Heart left ventricle (tissue), 13 donors: ENCODE data around the gene C6orf52.

ENCODE experiments used
- POLR2A ChIP-seq, 2 donors: fragments of 450-650 bp; IDR thresholded peaks; one replicate each; pipeline ENCODE4 v1.6.1; 2017; ENCODE audit warnings: antibody characterized with exemption in 2 of 2, mild to moderate bottlenecking in 2 of 2, moderate library complexity in 2 of 2
- TF ChIP-seq, protein P1 (sequence below), 12 donors: fragments of 200-600 bp; sonication (generic) in 4 of 12; IDR thresholded peaks; one replicate each; pipeline versions ENCODE4 v1.5.0 to v1.8.0; 2018 to 2022; ENCODE audit warnings: antibody characterized with exemption in 12 of 12, mild to moderate bottlenecking in 5 of 12
- donor health status: ischemic (EF 13 %, LVEDD 7.1; RV severe dilation, severe dysfunction).
- donor health status: DM: no; HTN: yes; CAD: no.
- donor health status: DM: no; HTN: no; CAD: no.
- donor health status: ischemic (EF 25% LVEDD 6.9; RV normal size, moderate dysfunction).
- donor health status: ischemic (EF 25% LVEDD 5.7; RV mildly dilated, moderate dysfunction).
- donor health status: ischemic (EF 35%, LVEDD 5.7; RV mildly dilated, moderate dysfunction).
- donor health status: nonischemic (EF 11% LVEDD 7.7; RV severe dilation, severe dysfunction).
- donor health status: DM: yes; HTN: yes; CAD: no.
- donor health status: PGD.
- donor health status: ischemic (EF 29% LVEDD 5.4; RV normal size, mild dysfunction).
- donor health status: nonischemic (EF 23%, LVEDD 6.1; RV moderate dilation, normal function).

DNA sequence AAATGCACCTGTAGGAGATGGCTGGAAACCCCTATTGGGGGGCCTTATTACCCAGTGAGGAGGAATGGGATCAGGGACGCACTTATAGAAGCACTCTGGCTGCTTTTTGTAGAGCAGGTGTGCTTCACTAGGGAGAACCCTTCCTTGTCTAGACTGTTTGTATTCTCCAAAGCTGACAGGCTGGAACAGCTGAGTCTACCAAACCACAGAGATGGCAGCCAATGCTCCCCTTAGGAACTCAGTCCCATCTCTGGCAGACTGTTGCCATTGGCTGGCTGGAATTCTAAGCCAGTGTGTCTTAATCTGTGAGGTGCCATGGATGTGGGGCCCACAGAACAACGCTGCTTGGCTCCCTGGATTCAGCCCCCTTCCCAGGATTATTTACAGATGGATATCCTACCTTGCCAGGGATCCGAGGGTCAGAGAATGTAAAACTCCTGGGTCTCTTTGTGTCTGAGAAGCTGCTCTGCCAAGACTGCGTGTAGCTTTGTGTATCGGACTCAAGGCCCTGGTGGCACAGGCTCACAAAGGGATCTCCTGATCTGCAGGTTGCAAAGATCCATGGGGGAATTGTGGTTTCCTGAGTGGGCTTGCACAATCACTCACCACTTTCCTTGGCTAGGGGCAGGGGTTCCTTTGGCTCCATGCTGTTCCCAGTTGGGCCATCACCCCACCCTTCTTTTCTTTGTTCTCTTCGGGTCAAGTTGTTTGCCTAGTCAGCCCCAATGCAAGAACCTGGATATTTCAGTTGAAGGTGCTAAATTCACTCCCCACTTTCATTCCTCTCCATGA, 26.1 kb downstream of the C6orf52 start:
- no peak for TF ChIP-seq POLR2A (IDR thresholded peaks at IDR 0.05)
- TF ChIP-seq, protein P1, sequence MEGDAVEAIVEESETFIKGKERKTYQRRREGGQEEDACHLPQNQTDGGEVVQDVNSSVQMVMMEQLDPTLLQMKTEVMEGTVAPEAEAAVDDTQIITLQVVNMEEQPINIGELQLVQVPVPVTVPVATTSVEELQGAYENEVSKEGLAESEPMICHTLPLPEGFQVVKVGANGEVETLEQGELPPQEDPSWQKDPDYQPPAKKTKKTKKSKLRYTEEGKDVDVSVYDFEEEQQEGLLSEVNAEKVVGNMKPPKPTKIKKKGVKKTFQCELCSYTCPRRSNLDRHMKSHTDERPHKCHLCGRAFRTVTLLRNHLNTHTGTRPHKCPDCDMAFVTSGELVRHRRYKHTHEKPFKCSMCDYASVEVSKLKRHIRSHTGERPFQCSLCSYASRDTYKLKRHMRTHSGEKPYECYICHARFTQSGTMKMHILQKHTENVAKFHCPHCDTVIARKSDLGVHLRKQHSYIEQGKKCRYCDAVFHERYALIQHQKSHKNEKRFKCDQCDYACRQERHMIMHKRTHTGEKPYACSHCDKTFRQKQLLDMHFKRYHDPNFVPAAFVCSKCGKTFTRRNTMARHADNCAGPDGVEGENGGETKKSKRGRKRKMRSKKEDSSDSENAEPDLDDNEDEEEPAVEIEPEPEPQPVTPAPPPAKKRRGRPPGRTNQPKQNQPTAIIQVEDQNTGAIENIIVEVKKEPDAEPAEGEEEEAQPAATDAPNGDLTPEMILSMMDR (IDR thresholded peaks at IDR 0.05) = no peak
